H1 (cell line): ENCODE data around the gene METTL21C. TPM values are rescaled to one million over a fixed set of nuclear protein-coding genes. Genes with fewer than 3 reads are reported as not detected.

Experiments
- CTCF ChIA-PET: fragments of 300-600 bp; sonication (Branson Sonifier 250); formaldehyde crosslinking; loops from one replicate; lab custom pipeline; 2021; ENCODE audit not compliant: partially characterized antibody; lab: Charles Lee
- POLR2A ChIA-PET: fragments of 300-600 bp; sonication (Branson Sonifier 250); formaldehyde crosslinking; loops from one replicate; lab custom pipeline; 2021; ENCODE audit warnings: inconsistent platforms; ENCODE audit not compliant: partially characterized antibody; lab: Charles Lee
- DNase-seq, 2 experiments: peaks; one replicate each; pipeline versions ENCODE4 v3.0.0 to v3.0.0-alpha.2; 2010 to 2022; ENCODE audit warnings: low spot score in 2 of 2, low read depth in 1 of 2, mixed read lengths in 1 of 2
- FAIRE-seq: peaks from 2 replicates; lab custom pipeline; 2011; peaks lifted over from hg19 to GRCh38; lab: Jason Lieb, UNC
- H2AFZ ChIP-seq: 2 replicates; pipeline ENCODE4 v1.8.1; 2012; ENCODE audit warnings: low read length, inconsistent platforms
- H2AK5ac ChIP-seq: 2 replicates; pipeline ENCODE4 v1.6.1; 2013; ENCODE audit warnings: low read depth, low read length
- H2BK120ac ChIP-seq: replicated peaks from 2 replicates; pipeline ENCODE3; 2013; ENCODE audit warnings: low read depth, low read length, inconsistent platforms
- H2BK12ac ChIP-seq: 2 replicates; pipeline ENCODE4 v1.6.1; 2013; ENCODE audit warnings: low read depth, low read length
- H2BK15ac ChIP-seq: 2 replicates; pipeline ENCODE4 v1.6.1; 2013; ENCODE audit warnings: low read length
- H2BK20ac ChIP-seq: 2 replicates; pipeline ENCODE4 v1.6.1; 2013; ENCODE audit warnings: low read length
- H2BK5ac ChIP-seq: 2 replicates; pipeline ENCODE4 v1.6.1; 2013; ENCODE audit warnings: low read depth, low read length
- H3K14ac ChIP-seq: 2 replicates; pipeline ENCODE4 v1.6.1; 2013; ENCODE audit warnings: inconsistent platforms; ENCODE audit not compliant: insufficient read length
- H3K18ac ChIP-seq: 2 replicates; pipeline ENCODE4 v1.6.1; 2013; ENCODE audit warnings: low read length; ENCODE audit errors: extremely low read depth
- H3K23ac ChIP-seq: 2 replicates; pipeline ENCODE4 v1.6.1; 2013; ENCODE audit warnings: inconsistent platforms; ENCODE audit not compliant: insufficient read length
- H3K23me2 ChIP-seq: 2 replicates; pipeline ENCODE4 v1.6.1; 2013; ENCODE audit warnings: low read depth, low read length
- H3K27ac ChIP-seq: 2 replicates; pipeline ENCODE4 v1.6.1; 2011; ENCODE audit warnings: low read depth, low read length, inconsistent platforms
- H3K27me3 ChIP-seq, 4 experiments: replicated peaks in 1 of 4; 1 replicate in 1 of 4; 2 replicates in 3 of 4; pipeline versions ENCODE4 v1.6.1 to v1.8.1; 2011 to 2013; ENCODE audit warnings: low read length in 3 of 4, mild to moderate bottlenecking in 3 of 4, inconsistent platforms in 2 of 4, mixed read lengths in 2 of 4, moderate library complexity in 1 of 4; ENCODE audit not compliant: control insufficient read depth in 3 of 4, insufficient read depth in 3 of 4; ENCODE audit errors: extremely low read depth in 1 of 4
- H3K36me3 ChIP-seq, 4 experiments: 2 replicates each; pipeline versions ENCODE4 v1.6.1 to v1.8.1; 2011 to 2013; ENCODE audit warnings: mild to moderate bottlenecking in 4 of 4, low read length in 3 of 4, moderate library complexity in 2 of 4, control low read depth in 1 of 4, inconsistent platforms in 1 of 4; ENCODE audit not compliant: insufficient read depth in 4 of 4, control insufficient read depth in 2 of 4
- H3K4ac ChIP-seq: replicated peaks from 2 replicates; pipeline ENCODE3; 2013; ENCODE audit warnings: low read length, low read depth, mixed read lengths, inconsistent platforms; ENCODE audit not compliant: insufficient read length
- H3K4me1 ChIP-seq, 4 experiments: replicated peaks in 1 of 4; 1 replicate in 1 of 4; 2 replicates in 3 of 4; pipeline versions ENCODE4 v1.6.1 to v1.8.1; 2011 to 2013; ENCODE audit warnings: low read length in 3 of 4, inconsistent platforms in 2 of 4, mixed read lengths in 1 of 4; ENCODE audit not compliant: insufficient read depth in 4 of 4, control insufficient read depth in 3 of 4
- H3K4me2 ChIP-seq, 2 experiments: 2 replicates each; pipeline versions ENCODE4 v1.6.1 to v1.8.1; 2011 to 2013; ENCODE audit warnings: low read depth in 2 of 2, low read length in 2 of 2, control low read depth in 1 of 2, inconsistent platforms in 1 of 2, mild to moderate bottlenecking in 1 of 2; ENCODE audit not compliant: insufficient read depth in 1 of 2
- H3K4me3 ChIP-seq, 4 experiments: fragments of 200-600, 300-600 bp in 1 of 4; sonication (generic), shearing (Covaris generic), sonication (Bioruptor Twin) in 1 of 4; 2 replicates each; pipeline versions ENCODE4 v1.5.1 to v1.8.1; 2011 to 2016; ENCODE audit warnings: low read length in 4 of 4, low read depth in 3 of 4, control low read depth in 2 of 4, inconsistent platforms in 2 of 4, mild to moderate bottlenecking in 2 of 4, mixed read lengths in 1 of 4, moderate library complexity in 1 of 4; ENCODE audit not compliant: insufficient read depth in 2 of 4; ENCODE audit errors: extremely low read depth in 1 of 4
- H3K56ac ChIP-seq: replicated peaks from 2 replicates; pipeline ENCODE3; 2013; ENCODE audit warnings: low read depth, mild to moderate bottlenecking, mixed read lengths, low read length, inconsistent platforms; ENCODE audit not compliant: insufficient read length
- H3K79me1 ChIP-seq: 2 replicates; pipeline ENCODE4 v1.6.1; 2013; ENCODE audit warnings: low read depth, low read length, control low read depth
- H3K79me2 ChIP-seq, 2 experiments: 2 replicates each; pipeline versions ENCODE4 v1.6.1 to v1.8.1; 2012 to 2013; ENCODE audit warnings: low read length in 2 of 2, mild to moderate bottlenecking in 2 of 2, inconsistent platforms in 1 of 2; ENCODE audit not compliant: insufficient read depth in 2 of 2, control insufficient read depth in 1 of 2
- H3K9ac ChIP-seq, 4 experiments: replicated peaks in 1 of 4; 1 replicate in 1 of 4; 2 replicates in 3 of 4; pipeline versions ENCODE4 v1.6.1 to v1.8.1; 2011 to 2013; ENCODE audit warnings: low read depth in 3 of 4, low read length in 3 of 4, control low read depth in 2 of 4, mild to moderate bottlenecking in 2 of 4, moderate library complexity in 2 of 4, inconsistent platforms in 1 of 4; ENCODE audit errors: extremely low read depth in 1 of 4
- H3K9me3 ChIP-seq, 2 experiments: 2 replicates each; pipeline versions ENCODE4 v1.6.1 to v1.8.1; 2012 to 2013; ENCODE audit warnings: mild to moderate bottlenecking in 2 of 2, moderate library complexity in 2 of 2, control low read depth in 1 of 2, inconsistent platforms in 1 of 2, low read depth in 1 of 2, low read length in 1 of 2, mixed read lengths in 1 of 2; ENCODE audit not compliant: insufficient read depth in 2 of 2
- H4K20me1 ChIP-seq, 2 experiments: replicated peaks in 1 of 2; 2 replicates each; pipeline versions ENCODE3 to v1.8.1; 2011 to 2013; ENCODE audit warnings: inconsistent platforms in 2 of 2, low read length in 2 of 2, mild to moderate bottlenecking in 1 of 2; ENCODE audit not compliant: insufficient read depth in 2 of 2, control insufficient read depth in 1 of 2
- H4K5ac ChIP-seq: 2 replicates; pipeline ENCODE4 v1.6.1; 2013; ENCODE audit warnings: low read length, low read depth, mixed read lengths, inconsistent platforms; ENCODE audit not compliant: insufficient read length
- H4K8ac ChIP-seq: 2 replicates; pipeline ENCODE4 v1.8.0; 2013; ENCODE audit warnings: mild to moderate bottlenecking, moderate library complexity, low read length, inconsistent platforms; ENCODE audit not compliant: insufficient read depth; ENCODE audit errors: extremely low read depth
- H4K91ac ChIP-seq: replicated peaks from 2 replicates; pipeline ENCODE3; 2013; ENCODE audit warnings: low read length, mixed read lengths, inconsistent platforms; ENCODE audit not compliant: insufficient read length
- CEBPB ChIP-seq: IDR thresholded peaks from 2 replicates; pipeline ENCODE4 v1.6.1; 2012; ENCODE audit warnings: low read depth, low read length
- CREB1 ChIP-seq: IDR thresholded peaks from 2 replicates; pipeline ENCODE4 v1.6.1; 2012; ENCODE audit warnings: inconsistent platforms
- CTBP2 ChIP-seq: IDR thresholded peaks from 2 replicates; pipeline ENCODE4 v1.7.0; 2011; ENCODE audit warnings: borderline replicate concordance, mild to moderate bottlenecking, moderate library complexity, mixed read lengths, low read length; ENCODE audit not compliant: insufficient read depth, insufficient read length
- EGR1 ChIP-seq: IDR thresholded peaks from 2 replicates; pipeline ENCODE4 v1.6.1; 2011; ENCODE audit warnings: low read depth, low read length, borderline replicate concordance
- EZH2 ChIP-seq: fragments of 200-600 bp; sonication (generic); IDR thresholded peaks from 2 replicates; pipeline ENCODE4 v1.7.1; 2012; ENCODE audit warnings: low read depth, mild to moderate bottlenecking, moderate library complexity, low read length, inconsistent platforms; ENCODE audit not compliant: severe bottlenecking
- JUN ChIP-seq: IDR thresholded peaks from 2 replicates; pipeline ENCODE4 v1.6.1; 2011; ENCODE audit warnings: low read depth, mild to moderate bottlenecking, improper control_type of control experiment, low read length
- KDM1A ChIP-seq: fragments of 200-600, 300-600 bp; sonication (generic); IDR thresholded peaks from 2 replicates; pipeline ENCODE4 v1.7.1; 2016; ENCODE audit warnings: mild to moderate bottlenecking, low read length, borderline replicate concordance
- MAFK ChIP-seq: IDR thresholded peaks from 2 replicates; pipeline ENCODE4 v1.6.1; 2012; ENCODE audit warnings: low read depth, mild to moderate bottlenecking, improper control_type of control experiment, low read length
- PHF8 ChIP-seq: fragments of 200-600 bp; sonication (generic); conservative IDR thresholded peaks from 2 replicates; pipeline ENCODE4 v1.7.1; 2012; ENCODE audit warnings: low read depth, mild to moderate bottlenecking, inconsistent platforms, low read length, moderate library complexity
- POLR2AphosphoS5 ChIP-seq: IDR thresholded peaks from 2 replicates; pipeline ENCODE4 v1.6.1; 2011; ENCODE audit warnings: low read depth, low read length
- WGBS, 2 experiments: shearing (Covaris generic) in 1 of 2; methylation state at CpG; one replicate each; pipeline versions ENCODE4 v1.1.6 to v1.1.7; 2013 to 2015; ENCODE audit warnings: low lambda C conversion rate in 2 of 2, mixed read lengths in 2 of 2, inconsistent platforms in 1 of 2, low coverage in 1 of 2, missing lambda C conversion rate in 1 of 2; ENCODE audit not compliant: insufficient replicate concordance in 2 of 2, insufficient coverage in 1 of 2, insufficient read length in 1 of 2; ENCODE audit errors: extremely low coverage in 1 of 2, missing lambda C conversion rate in 1 of 2; 5-methylcytosine and 5-hydroxymethylcytosine counted together
- polyA plus RNA-seq, 7 experiments: library from polyadenylated mRNA; depleted of rRNA in 3 of 7; stranded (reverse) in 5 of 7; unstranded in 2 of 7; fragments of >200 nt in 5 of 7; fragments of 200-250 nt in 2 of 7; gene quantifications; 1 replicate in 5 of 7; 2 replicates in 1 of 7; 4 replicates in 1 of 7; pipeline versions ENCODE4 v1.2.1 to v1.2.3, GENCODE V29; 2011 to 2013; ENCODE audit warnings: missing spikeins in 2 of 7, mixed read lengths in 2 of 7
- total RNA-seq: library from RNA; stranded (reverse); fragmentation: NEBNext Ultra II Directional; extraction: Animal tissue kit (Norgen Biotek cat#: 25700); gene quantifications from 2 replicates; pipeline ENCODE4 v1.2.1, GENCODE V29; 2021
- TF ChIP-seq, protein P1 (sequence below): IDR thresholded peaks from 2 replicates; pipeline ENCODE4 v1.6.1; 2012; ENCODE audit warnings: inconsistent platforms

METTL21C gene
- total and polyA plus RNA-seq, 2 of the 8 experiments (the other 6 are each of a cell fraction or from before 2014, with no cell fraction given), result not detected

DNA sequence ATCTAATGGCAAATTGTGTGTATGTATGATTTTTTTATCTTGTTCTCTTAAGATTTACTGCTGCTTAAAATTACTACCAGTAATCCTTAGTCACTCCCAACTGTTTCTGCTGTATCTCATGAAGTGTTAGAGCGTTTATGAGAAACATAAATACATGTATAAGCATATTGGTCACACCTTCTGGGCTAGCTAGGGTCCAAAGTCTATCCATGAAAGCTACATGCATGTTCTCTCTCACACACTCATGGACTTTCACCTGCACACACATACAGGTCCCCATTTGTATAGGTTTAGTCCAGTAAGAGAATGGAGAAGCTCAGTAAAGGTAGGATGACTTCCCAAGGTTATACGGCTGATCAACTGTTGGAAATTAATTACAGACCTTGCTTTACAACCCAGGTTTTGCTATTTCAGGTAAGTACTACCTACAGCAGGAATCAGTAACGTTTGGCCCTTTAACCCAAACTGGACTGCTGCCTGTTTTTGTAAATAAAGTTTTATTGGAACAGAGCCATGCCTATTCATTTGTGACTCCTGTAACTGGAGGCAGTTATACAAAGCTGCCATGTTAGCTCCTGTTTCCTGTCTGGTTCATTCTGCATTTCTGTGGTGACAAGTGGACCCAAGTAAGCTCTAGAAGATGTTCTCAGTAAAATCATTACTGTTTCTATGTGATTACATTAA is 15.3 kb downstream of the METTL21C start:
- no peak overlapping the region for H4K5ac ChIP-seq
- no peak overlapping the region for H3K18ac ChIP-seq
- H3K36me3 ChIP-seq, result peaks cover 0 to 47% (median 28%) of the 10 kb centered on the region in 4 experiments; a peak in 6 of 8 replicates
- H3K4me1 ChIP-seq, result no peaks in the 10 kb centered on the region
- no peak overlapping the region for H3K4me2 ChIP-seq
- no peak overlapping the region for H3K56ac ChIP-seq
- TF ChIP-seq CEBPB, result no peak
- no peak for TF ChIP-seq JUN
- TF ChIP-seq CREB1, result no peak
- TF ChIP-seq CTBP2, result no peak
- TF ChIP-seq POLR2AphosphoS5, result no peak
- no peak for TF ChIP-seq EZH2
- TF ChIP-seq, protein P1, sequence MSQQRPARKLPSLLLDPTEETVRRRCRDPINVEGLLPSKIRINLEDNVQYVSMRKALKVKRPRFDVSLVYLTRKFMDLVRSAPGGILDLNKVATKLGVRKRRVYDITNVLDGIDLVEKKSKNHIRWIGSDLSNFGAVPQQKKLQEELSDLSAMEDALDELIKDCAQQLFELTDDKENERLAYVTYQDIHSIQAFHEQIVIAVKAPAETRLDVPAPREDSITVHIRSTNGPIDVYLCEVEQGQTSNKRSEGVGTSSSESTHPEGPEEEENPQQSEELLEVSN, result no peak
- no peak for TF ChIP-seq EGR1
- TF ChIP-seq PHF8, result no peak
- TF ChIP-seq KDM1A, result no peak
- TF ChIP-seq MAFK, result no peak
- H3K79me1 ChIP-seq, result no peaks in the 10 kb centered on the region
- no peaks in the 10 kb centered on the region for H3K79me2 ChIP-seq
- no peaks in the 10 kb centered on the region for H4K20me1 ChIP-seq
- H3K4me3 ChIP-seq, result no peak overlapping the region
- H3K23me2 ChIP-seq, result no peaks in the 10 kb centered on the region; the same call in 1 of the 2 replicates
- 64% methylated on average over 3 of the region's 3 CpGs; no CpG with 5 or more reads in 1 of the 2 experiments for WGBS, 2 experiments
- no peak overlapping the region for H2AK5ac ChIP-seq
- no peak overlapping the region for H2BK5ac ChIP-seq
- no peak for DNase-seq
- H2BK120ac ChIP-seq, result no peak overlapping the region
- no peak overlapping the region for H3K23ac ChIP-seq
- FAIRE-seq, result no peak
- H3K4ac ChIP-seq, result no peak overlapping the region
- H3K27me3 ChIP-seq, result no peaks in the 10 kb centered on the region
- no peak overlapping the region for H4K91ac ChIP-seq
- no peak overlapping the region for H4K8ac ChIP-seq
- H2BK12ac ChIP-seq, result no peak overlapping the region
- POLR2A ChIA-PET, result no interaction called here
- H3K9me3 ChIP-seq, result no peaks in the 10 kb centered on the region
- H3K27ac ChIP-seq, result no peak overlapping the region
- no peak overlapping the region for H2BK20ac ChIP-seq
- no peak overlapping the region for H3K9ac ChIP-seq
- H2AFZ ChIP-seq, result no peak overlapping the region
- no peak overlapping the region for H3K14ac ChIP-seq
- H2BK15ac ChIP-seq, result no peak overlapping the region
- CTCF ChIA-PET, result interaction anchor here (0.8 to 1.5 kb wide), 4 partner anchors 10 to 120 kb away, joined by 3 to 6 read pairs (median 4); no protein-coding TSS in a partner anchor
